IPS-15b (cell line): Measurements from ENCODE around the gene RNASE4.
"Not testable (repeated sequence)": the region's sequence is repeated elsewhere in the genome, so short reads cannot be mapped to it uniquely, and the experiment has no call there.

Source experiments
- H3K27me3 ChIP-seq: one replicate; pipeline ENCODE4 v1.6.1; 2013; ENCODE audit warnings: low read length; ENCODE audit not compliant: control insufficient read depth, insufficient read depth
- H3K36me3 ChIP-seq: one replicate; pipeline ENCODE4 v1.6.1; 2013; ENCODE audit warnings: low read length; ENCODE audit not compliant: control insufficient read depth, insufficient read depth
- H3K4me1 ChIP-seq: one replicate; pipeline ENCODE4 v1.6.1; 2013; ENCODE audit warnings: mild to moderate bottlenecking, low read length; ENCODE audit not compliant: control insufficient read depth, insufficient read depth
- H3K4me3 ChIP-seq: one replicate; pipeline ENCODE4 v1.5.1; 2013; ENCODE audit warnings: low read depth, low read length
- H3K9ac ChIP-seq: one replicate; pipeline ENCODE4 v1.6.1; 2013; ENCODE audit warnings: low read depth, mild to moderate bottlenecking, low read length
- H3K9me3 ChIP-seq: one replicate; pipeline ENCODE4 v1.6.1; 2013; ENCODE audit warnings: mild to moderate bottlenecking, low read length; ENCODE audit not compliant: control insufficient read depth, insufficient read depth

RNASE4 gene

DNA sequence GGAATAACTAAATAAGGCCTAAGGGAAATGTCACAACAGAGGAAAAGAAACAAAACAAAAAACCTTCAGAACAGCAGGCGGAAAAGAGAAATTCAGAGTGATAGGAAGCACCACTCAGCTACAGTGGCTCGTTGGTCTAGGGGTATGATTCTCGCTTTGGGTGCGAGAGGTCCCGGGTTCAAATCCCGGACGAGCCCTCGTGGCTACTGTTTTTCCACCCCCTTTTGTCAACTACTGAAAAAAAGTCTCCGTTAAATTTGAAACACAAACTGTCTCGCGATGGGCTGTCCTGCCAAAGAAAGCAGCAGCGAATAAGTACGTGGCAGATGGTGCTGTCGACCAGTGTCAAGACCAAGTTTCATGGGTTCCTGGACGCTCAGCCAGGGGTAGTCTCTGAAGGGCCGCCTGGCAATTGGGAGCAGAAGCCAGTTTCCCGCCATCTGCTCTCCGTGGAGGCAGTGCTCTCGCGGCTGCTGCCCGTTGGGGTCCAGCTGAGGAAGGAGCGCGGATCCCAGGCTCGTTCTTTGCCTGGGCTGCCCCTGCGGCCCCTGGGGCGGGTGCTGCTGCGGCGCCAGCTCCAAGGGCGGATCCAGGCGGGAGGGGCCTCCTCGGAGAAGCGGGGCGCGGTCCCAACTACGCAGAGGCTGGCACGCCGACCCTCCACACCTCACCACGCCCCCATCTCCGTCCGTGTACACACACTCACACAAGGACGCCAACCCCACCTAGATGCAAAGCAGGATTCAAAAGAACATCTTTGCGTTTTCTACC lies at the start of gene RNASE4:
TSS of gene RNASE4 (plus strand) at position 670 of the 771 bp plus-strand sequence. CDS start 14,812 bp downstream, outside the sequence.
- H3K9ac ChIP-seq = peak within 1 kb of the TSS; percentile 93
- peak within 1 kb of the TSS; percentile 89 for H3K4me3 ChIP-seq
- H3K36me3 ChIP-seq = no peaks in the 10 kb centered on the region
- H3K9me3 ChIP-seq = no peaks in the 10 kb centered on the region
- no peaks in the 10 kb centered on the region for H3K4me1 ChIP-seq
- no peaks in the 10 kb centered on the region for H3K27me3 ChIP-seq

DNA sequence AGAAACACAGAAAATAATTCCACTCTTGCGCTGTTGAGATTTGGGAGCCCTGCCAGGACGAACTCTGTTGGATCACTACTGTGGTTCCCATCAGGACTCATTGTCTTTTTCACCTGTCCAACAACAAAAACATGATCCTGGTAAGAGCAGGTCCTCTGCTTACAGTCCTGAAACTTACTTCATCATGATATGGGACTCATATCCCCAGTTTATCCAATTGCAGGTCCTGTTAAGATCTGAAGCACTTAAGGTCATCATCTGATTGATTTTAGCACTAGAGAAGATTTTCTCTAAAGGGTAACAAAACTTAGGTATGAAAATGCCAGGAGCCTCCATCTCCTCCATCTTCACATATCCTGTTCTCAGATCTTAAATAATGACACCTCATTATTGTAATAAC lies 42.8 kb upstream of the RNASE4 start, which contains the start of gene OR6S1:
TSS of gene OR6S1 (minus strand) at position 101 of the 400 bp plus-strand sequence. CDS start at position 101, 0 bp downstream.
- Histone ChIP-seq H3K27me3 (peaks cover 14% of the 10 kb centered on the region), H3K9me3 (no peaks in the 10 kb centered on the region)

DNA sequence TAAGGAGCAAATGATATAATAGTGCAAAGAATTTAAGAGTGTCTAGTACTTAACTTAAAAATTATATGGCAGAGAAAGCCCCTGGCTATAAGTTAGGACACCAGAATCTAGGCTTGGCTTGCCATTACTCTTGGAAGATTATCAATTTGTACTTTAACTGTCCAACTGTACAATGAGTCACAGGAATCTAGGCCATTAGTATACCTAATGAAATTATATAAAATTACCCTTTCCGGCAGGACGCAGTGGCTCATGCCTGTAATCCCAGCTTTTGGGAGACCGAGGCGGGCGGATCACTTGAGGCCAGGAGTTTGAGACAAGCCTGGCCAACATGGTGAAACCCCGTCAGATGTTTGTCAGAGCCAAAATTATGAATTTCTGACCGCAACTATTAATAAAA lies 42.2 kb upstream of the RNASE4 start:
- H3K36me3 ChIP-seq = no peaks in the 10 kb centered on the region
- H3K4me3 ChIP-seq = no peak overlapping the region
- H3K27me3 ChIP-seq = peaks cover 14% of the 10 kb centered on the region
- no peak overlapping the region for H3K9ac ChIP-seq
- H3K4me1 ChIP-seq = no peaks in the 10 kb centered on the region
- H3K9me3 ChIP-seq = no peaks in the 10 kb centered on the region

More for the DNA sequence above, 42.8 kb upstream of the RNASE4 start, which contains the start of gene OR6S1:
- Histone ChIP-seq H3K4me3 (no peak within 1 kb of the TSS), H3K36me3 (no peaks in the 10 kb centered on the region), H3K4me1 (no peaks in the 10 kb centered on the region), H3K9ac (no peak within 1 kb of the TSS)

GRCh38 chr14:20642755-20643154 lies 41.6 kb upstream of the RNASE4 start:
- H3K27me3 ChIP-seq = peaks cover 14% of the 10 kb centered on the region
- H3K4me1 ChIP-seq, H3K36me3 ChIP-seq, H3K4me3 ChIP-seq, H3K9me3 ChIP-seq, H3K9ac ChIP-seq: not testable (repeated sequence)

GRCh38 chr14:20644520-20644919 lies 39.8 kb upstream of the RNASE4 start:
- Histone ChIP-seq H3K9ac (no peak overlapping the region), H3K9me3 (no peaks in the 10 kb centered on the region), H3K36me3 (no peaks in the 10 kb centered on the region), H3K4me3 (no peak overlapping the region), H3K4me1 (no peaks in the 10 kb centered on the region), H3K27me3 (peaks cover 14% of the 10 kb centered on the region)

GRCh38 chr14:20645481-20645880 lies 38.9 kb upstream of the RNASE4 start:
- Histone ChIP-seq H3K4me1 (no peaks in the 10 kb centered on the region), H3K9me3 (no peaks in the 10 kb centered on the region), H3K4me3 (no peak overlapping the region), H3K27me3 (peaks cover 14% of the 10 kb centered on the region), H3K9ac (no peak overlapping the region), H3K36me3 (no peaks in the 10 kb centered on the region)

GRCh38 chr14:20652996-20653975 lies 31.1 kb upstream of the RNASE4 start:
- peak overlapping the region; percentile 66 for H3K4me3 ChIP-seq
- H3K9me3 ChIP-seq = no peaks in the 10 kb centered on the region
- no peak overlapping the region for H3K9ac ChIP-seq
- H3K4me1 ChIP-seq = peaks cover 2% of the 10 kb centered on the region
- H3K36me3 ChIP-seq = no peaks in the 10 kb centered on the region
- H3K27me3 ChIP-seq = peaks cover 28% of the 10 kb centered on the region

DNA sequence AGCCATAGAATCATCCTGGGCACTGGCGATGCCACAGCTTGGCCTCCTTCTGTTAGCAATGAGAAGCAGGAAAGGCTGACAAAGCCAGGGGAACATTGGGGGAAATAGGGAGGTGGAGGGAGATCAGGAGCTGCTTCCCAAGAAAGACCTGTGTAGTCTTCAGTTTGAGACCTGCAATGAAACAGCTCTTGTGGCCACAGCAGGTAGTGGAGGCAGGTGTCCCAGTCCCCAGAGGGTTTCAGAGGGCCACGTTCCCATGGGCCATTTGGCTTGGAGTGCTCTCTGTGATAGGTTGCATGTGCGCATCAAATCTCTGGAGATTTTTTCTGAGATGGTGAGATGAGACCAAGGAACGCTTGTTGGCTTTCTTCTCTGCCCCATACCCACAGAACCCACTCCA lies 28.5 kb upstream of the RNASE4 start:
- peaks cover 2% of the 10 kb centered on the region for H3K4me1 ChIP-seq
- H3K4me3 ChIP-seq = no peak overlapping the region
- H3K27me3 ChIP-seq = peaks cover 44% of the 10 kb centered on the region
- no peaks in the 10 kb centered on the region for H3K36me3 ChIP-seq
- no peak overlapping the region for H3K9ac ChIP-seq
- no peaks in the 10 kb centered on the region for H3K9me3 ChIP-seq

- Histone ChIP-seq H3K27me3 (peaks cover 44% of the 10 kb centered on the region), H3K36me3 (no peaks in the 10 kb centered on the region), H3K9ac (no peak overlapping the region), H3K4me3 (no peak overlapping the region), H3K9me3 (no peaks in the 10 kb centered on the region), H3K4me1 (peaks cover 2% of the 10 kb centered on the region)
These were observed 28.1 kb upstream of the RNASE4 start for GRCh38 chr14:20656274-20656673.

GRCh38 chr14:20657216-20658211 lies 26.8 kb upstream of the RNASE4 start:
- peak overlapping the region; percentile 64 for H3K4me3 ChIP-seq
- no peak overlapping the region for H3K9ac ChIP-seq
- peaks cover 2% of the 10 kb centered on the region for H3K4me1 ChIP-seq
- H3K9me3 ChIP-seq = no peaks in the 10 kb centered on the region
- H3K36me3 ChIP-seq = no peaks in the 10 kb centered on the region
- peaks cover 44% of the 10 kb centered on the region for H3K27me3 ChIP-seq

DNA sequence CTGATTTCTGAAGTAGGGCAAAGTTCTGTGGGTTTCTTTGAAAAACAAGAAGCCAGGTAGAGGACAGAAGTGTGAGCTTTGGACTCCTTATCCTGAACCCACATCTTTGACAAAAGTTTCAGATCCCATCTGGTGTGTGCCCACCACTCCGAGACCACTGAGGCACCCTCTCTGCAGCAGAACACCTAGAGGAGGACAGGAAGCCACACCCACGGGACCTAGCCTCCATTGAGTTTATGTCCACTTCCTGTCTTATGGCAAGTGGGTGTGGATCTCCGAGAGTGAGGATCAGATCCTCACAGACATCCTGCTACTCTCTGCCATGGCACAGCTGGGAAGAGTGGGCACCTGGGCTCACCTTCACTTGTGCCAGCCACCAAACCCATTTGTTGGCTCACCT lies 26.1 kb upstream of the RNASE4 start:
- Histone ChIP-seq H3K4me1 (peaks cover 2% of the 10 kb centered on the region), H3K36me3 (no peaks in the 10 kb centered on the region), H3K9ac (no peak overlapping the region), H3K4me3 (peak overlapping the region; percentile 64), H3K9me3 (no peaks in the 10 kb centered on the region), H3K27me3 (peaks cover 44% of the 10 kb centered on the region)
